Adrenal gland (tissue), 12 donors: ENCODE data around the gene LRP8. TPM values are rescaled to one million over a fixed set of nuclear protein-coding genes. Genes with fewer than 3 reads are reported as not detected.

Experiments used
- DNase-seq, 7 donors: peaks; one replicate each; pipeline ENCODE4 v3.0.0-alpha.2; 2019 to 2020
- H3K27ac ChIP-seq, 5 donors: fragments of 200-600 bp; sonication (generic) in 4 of 5; 1 replicate in 3 of 5; 2 replicates in 2 of 5; pipeline versions ENCODE4 v1.5.1 to v1.8.0; 2016 to 2020; ENCODE audit warnings: mild to moderate bottlenecking in 1 of 5
- H3K27me3 ChIP-seq: fragments of 200-600 bp; 2 replicates; pipeline ENCODE4 v1.8.0; 2021
- H3K36me3 ChIP-seq, 2 donors: fragments of 200-600 bp; replicated peaks in 1 of 2; 1 replicate in 1 of 2; 2 replicates in 1 of 2; pipeline versions ENCODE4 v1.5.1 to v1.8.0; 2018 to 2022
- H3K4me1 ChIP-seq, 2 donors: fragments of 200-600 bp; replicated peaks in 1 of 2; 1 replicate in 1 of 2; 2 replicates in 1 of 2; pipeline versions ENCODE4 v1.5.1 to v1.8.0; 2018 to 2021
- H3K4me3 ChIP-seq, 4 donors: fragments of 200-600 bp; sonication (generic) in 3 of 4; one replicate each; pipeline ENCODE4 v1.5.1; 2016 to 2018
- H3K9me3 ChIP-seq, 3 donors: fragments of 200-600 bp; sonication (generic) in 1 of 3; replicated peaks in 1 of 3; 1 replicate in 2 of 3; 2 replicates in 1 of 3; pipeline versions ENCODE4 v1.5.1 to v1.8.0; 2016 to 2021
- CTCF ChIP-seq, 6 experiments: fragments of 450-650 bp in 4 of 6; fragments of 200-600 bp in 2 of 6; sonication (generic) in 1 of 6; IDR thresholded peaks; 1 replicate in 5 of 6; 2 replicates in 1 of 6; pipeline versions ENCODE4 v1.5.1 to v1.8.0; 2016 to 2021; ENCODE audit warnings: antibody characterized with exemption in 6 of 6, mild to moderate bottlenecking in 2 of 6, moderate library complexity in 1 of 6
- POLR2A ChIP-seq, 2 donors: fragments of 450-650 bp; IDR thresholded peaks; one replicate each; pipeline ENCODE4 v1.6.1; 2017; ENCODE audit warnings: antibody characterized with exemption in 2 of 2, mild to moderate bottlenecking in 2 of 2, moderate library complexity in 1 of 2
- WGBS, 4 donors: extraction: QIAGEN DNeasy Blood & Tissue Kit in 2 of 4; methylation state at CpG; one replicate each; pipeline versions ENCODE4 v1.1.5 to v1.1.7; 2013 to 2017; 5-methylcytosine and 5-hydroxymethylcytosine counted together
- intact Hi-C, 2 donors: fragments of 100-400 bp; cut with DNase I; formaldehyde crosslinking; loops; one replicate each; pipeline versions ENCODE4 v1.14.1 to v1.15.0; 2022 to 2023
- polyA plus RNA-seq, 3 donors: library from polyadenylated mRNA; stranded (reverse); fragments of 200-250 nt in 2 of 3; fragments of 350-450 nt in 1 of 3; fragmentation: Illumina TruSeq in 1 of 3; extraction: RNeasy Lipid Tissue Mini Kit (QIAGEN cat#74804) in 1 of 3; gene quantifications; one replicate each; pipeline ENCODE4 v1.2.3, GENCODE V29; 2013 to 2014
- total RNA-seq, 9 donors: library from RNA; depleted of rRNA in 4 of 9; stranded (reverse); fragments of >200 nt in 4 of 9; fragments of 120-200 nt in 1 of 9; fragmentation: NEBNext Ultra II Directional in 1 of 9; extraction: Animal tissue kit (Norgen Biotek cat#: 25700) in 1 of 9; gene quantifications; one replicate each; pipeline versions ENCODE4 v1.1.0 to v1.2.4, GENCODE V29; 2013 to 2023
- donor health status: healthy with polysubstance abuse.
- donor health status: Bipolar disorder and iron deficiency.
- donor health status: DM: yes; HTN: yes; CAD: no.
- donor health status: DM: no; HTN: no; CAD: no.
- donor health status: DM: no; HTN: no; CAD: no.
- donor health status: DM: yes; HTN: yes; CAD: no.

Gene LRP8
- total and polyA plus RNA-seq, 12 donors, result 0.64 to 7.6 (median 2.7) TPM

GRCh38 chr1:53304527-53304926 lies 23.3 kb downstream of the LRP8 start:
- Histone ChIP-seq H3K27ac (no peak overlapping the region), H3K27me3 (no peaks in the 10 kb centered on the region), H3K36me3 (no peaks in the 10 kb centered on the region), H3K4me1 (no peaks in the 10 kb centered on the region), H3K9me3 (no peaks in the 10 kb centered on the region), H3K4me3 (no peak overlapping the region)
- 90 to 100% (median 97%) methylated on average over 3 to 7 of the region's 7 CpGs for whole genome bisulfite sequencing, 4 donors
- intact Hi-C loops, result no loop called here
- no peak for TF ChIP-seq POLR2A (IDR thresholded peaks at IDR 0.05)
- TF ChIP-seq CTCF (IDR thresholded peaks at IDR 0.05), result no peak
- no peak for DNase-seq

GRCh38 chr1:53303726-53304515 lies 23.9 kb downstream of the LRP8 start:
- no peak overlapping the region for H3K27ac ChIP-seq
- intact Hi-C loops, result no loop called here
- WGBS, 4 donors, result 85 to 90% (median 87%) methylated on average over 12 to 14 of the region's 14 CpGs
- H3K9me3 ChIP-seq, result no peaks in the 10 kb centered on the region
- no peak overlapping the region for H3K4me3 ChIP-seq
- TF ChIP-seq POLR2A (IDR thresholded peaks at IDR 0.05) (no peak), CTCF (IDR thresholded peaks at IDR 0.05) (no peak)
- H3K36me3 ChIP-seq, result no peaks in the 10 kb centered on the region
- DNase-seq, result no peak
- no peaks in the 10 kb centered on the region for H3K4me1 ChIP-seq
- no peaks in the 10 kb centered on the region for H3K27me3 ChIP-seq

- 90 to 95% (median 92%) methylated on average over 5 to 7 of the region's 7 CpGs for WGBS, 4 donors
- TF ChIP-seq POLR2A (IDR thresholded peaks at IDR 0.05) (no peak), CTCF (IDR thresholded peaks at IDR 0.05) (no peak)
- Histone ChIP-seq H3K4me3 (no peak overlapping the region), H3K9me3 (no peaks in the 10 kb centered on the region), H3K36me3 (no peaks in the 10 kb centered on the region), H3K4me1 (no peaks in the 10 kb centered on the region), H3K27me3 (no peaks in the 10 kb centered on the region), H3K27ac (no peak overlapping the region)
- no peak for DNase-seq
- intact Hi-C loops, result no loop called here
These were observed 24.6 kb downstream of the LRP8 start for GRCh38 chr1:53303243-53303642.

- 79 to 87% (median 84%) methylated on average over 3 of the region's 3 CpGs for WGBS, 4 donors
- Histone ChIP-seq H3K4me3 (no peak overlapping the region), H3K36me3 (no peaks in the 10 kb centered on the region), H3K9me3 (no peaks in the 10 kb centered on the region), H3K4me1 (no peaks in the 10 kb centered on the region), H3K27ac (no peak overlapping the region), H3K27me3 (no peaks in the 10 kb centered on the region)
- intact Hi-C loops, result no loop called here
- TF ChIP-seq CTCF (IDR thresholded peaks at IDR 0.05) (no peak), POLR2A (IDR thresholded peaks at IDR 0.05) (no peak)
- no peak for DNase-seq
These were observed 28.6 kb downstream of the LRP8 start for GRCh38 chr1:53299233-53299632.
